BLaER1 (cell line): ENCODE results near the gene SULT1C4.
"Not testable (repeated sequence)": the region's sequence is repeated elsewhere in the genome, so short reads cannot be mapped to it uniquely, and the experiment has no call there.

ENCODE experiments used
- H3K27ac ChIP-seq: shearing (Covaris generic); formaldehyde crosslinking; 2 replicates; pipeline ENCODE4 v1.8.1; 2022
- H3K27me3 ChIP-seq: shearing (Covaris generic); formaldehyde crosslinking; 2 replicates; pipeline ENCODE4 v1.8.1; 2022
- H3K36me3 ChIP-seq: shearing (Covaris generic); formaldehyde crosslinking; 2 replicates; pipeline ENCODE4 v1.8.1; 2022
- H3K4me1 ChIP-seq: shearing (Covaris generic); formaldehyde crosslinking; 2 replicates; pipeline ENCODE4 v1.8.1; 2022
- H3K4me2 ChIP-seq: shearing (Covaris generic); formaldehyde crosslinking; 2 replicates; pipeline ENCODE4 v1.8.1; 2022
- H3K4me3 ChIP-seq: shearing (Covaris generic); formaldehyde crosslinking; 2 replicates; pipeline ENCODE4 v1.8.1; 2022
- H3K9ac ChIP-seq: shearing (Covaris generic); formaldehyde crosslinking; 2 replicates; pipeline ENCODE4 v1.8.1; 2022
- H3K9me3 ChIP-seq: shearing (Covaris generic); formaldehyde crosslinking; 2 replicates; pipeline ENCODE4 v1.8.1; 2022
- H4K20me1 ChIP-seq: shearing (Covaris generic); formaldehyde crosslinking; 2 replicates; pipeline ENCODE4 v1.8.1; 2022
- Cebpa-rat ChIP-seq: shearing (Covaris generic); IDR thresholded peaks from 2 replicates; pipeline ENCODE4 v1.8.1; 2022

Gene SULT1C4

GRCh38 chr2:108355906-108356734 lies 21.6 kb upstream of the SULT1C4 start:
- H3K4me2 ChIP-seq, result no peak overlapping the region
- no peak overlapping the region for H3K27ac ChIP-seq
- H3K36me3 ChIP-seq, result no peaks in the 10 kb centered on the region
- H3K27me3 ChIP-seq, result no peaks in the 10 kb centered on the region
- TF ChIP-seq Cebpa-rat, result no peak
- H4K20me1 ChIP-seq, result no peaks in the 10 kb centered on the region
- no peak overlapping the region for H3K4me3 ChIP-seq
- no peak overlapping the region for H3K9ac ChIP-seq
- peaks cover 5% of the 10 kb centered on the region; the same call in 1 of the 2 replicates for H3K4me1 ChIP-seq
- H3K9me3 ChIP-seq, result no peaks in the 10 kb centered on the region

- H3K27me3 ChIP-seq, H3K9me3 ChIP-seq, H4K20me1 ChIP-seq, H3K36me3 ChIP-seq, H3K4me2 ChIP-seq, H3K4me3 ChIP-seq, H3K9ac ChIP-seq, H3K27ac ChIP-seq, H3K4me1 ChIP-seq: not testable (repeated sequence)
These were observed 18.4 kb upstream of the SULT1C4 start for GRCh38 chr2:108359336-108359735.

- H4K20me1 ChIP-seq, result no peaks in the 10 kb centered on the region
- H3K36me3 ChIP-seq, result no peaks in the 10 kb centered on the region
- H3K9me3 ChIP-seq, result peaks cover 4% of the 10 kb centered on the region; the same call in 1 of the 2 replicates
- no peak overlapping the region for H3K9ac ChIP-seq
- no peaks in the 10 kb centered on the region for H3K27me3 ChIP-seq
- no peak for TF ChIP-seq Cebpa-rat
- no peak overlapping the region for H3K27ac ChIP-seq
- no peaks in the 10 kb centered on the region for H3K4me1 ChIP-seq
- H3K4me3 ChIP-seq, result no peak overlapping the region
- no peak overlapping the region for H3K4me2 ChIP-seq
These were observed 16.8 kb upstream of the SULT1C4 start for GRCh38 chr2:108360776-108361468.

- no peak for TF ChIP-seq Cebpa-rat
- H3K9ac ChIP-seq, result no peak overlapping the region
- H3K4me1 ChIP-seq, result no peaks in the 10 kb centered on the region
- H3K4me3 ChIP-seq, result no peak overlapping the region
- H3K27me3 ChIP-seq, result no peaks in the 10 kb centered on the region
- no peak overlapping the region for H3K4me2 ChIP-seq
- no peaks in the 10 kb centered on the region for H3K36me3 ChIP-seq
- H3K9me3 ChIP-seq, result peaks cover 4% of the 10 kb centered on the region; the same call in 1 of the 2 replicates
- H4K20me1 ChIP-seq, result no peaks in the 10 kb centered on the region
- no peak overlapping the region for H3K27ac ChIP-seq
These were observed 14.5 kb upstream of the SULT1C4 start for GRCh38 chr2:108363024-108363907.

- Histone ChIP-seq H4K20me1 (no peaks in the 10 kb centered on the region), H3K9me3 (peaks cover 4% of the 10 kb centered on the region; the same call in 1 of the 2 replicates), H3K27ac (no peak overlapping the region), H3K9ac (no peak overlapping the region), H3K4me3 (no peak overlapping the region), H3K36me3 (no peaks in the 10 kb centered on the region), H3K4me2 (no peak overlapping the region), H3K4me1 (no peaks in the 10 kb centered on the region), H3K27me3 (no peaks in the 10 kb centered on the region)
- no peak for TF ChIP-seq Cebpa-rat
These were observed 13.9 kb upstream of the SULT1C4 start for GRCh38 chr2:108363908-108364225.

- H3K27ac ChIP-seq, result no peak overlapping the region
- no peaks in the 10 kb centered on the region for H3K4me1 ChIP-seq
- TF ChIP-seq Cebpa-rat, result no peak
- peaks cover 4% of the 10 kb centered on the region; the same call in 1 of the 2 replicates for H3K9me3 ChIP-seq
- H3K4me2 ChIP-seq, result no peak overlapping the region
- no peaks in the 10 kb centered on the region for H3K27me3 ChIP-seq
- no peaks in the 10 kb centered on the region for H4K20me1 ChIP-seq
- no peak overlapping the region for H3K9ac ChIP-seq
- no peak overlapping the region for H3K4me3 ChIP-seq
- no peaks in the 10 kb centered on the region for H3K36me3 ChIP-seq
These were observed 13.0 kb upstream of the SULT1C4 start for GRCh38 chr2:108364676-108365297.

- Histone ChIP-seq H3K4me3 (no peak overlapping the region), H3K27me3 (no peaks in the 10 kb centered on the region), H4K20me1 (no peaks in the 10 kb centered on the region), H3K9me3 (peaks cover 4% of the 10 kb centered on the region; the same call in 1 of the 2 replicates), H3K4me1 (no peaks in the 10 kb centered on the region), H3K9ac (no peak overlapping the region), H3K27ac (no peak overlapping the region), H3K36me3 (no peaks in the 10 kb centered on the region), H3K4me2 (no peak overlapping the region)
- TF ChIP-seq Cebpa-rat, result no peak
These were observed 12.1 kb upstream of the SULT1C4 start for GRCh38 chr2:108365656-108366055.

- Histone ChIP-seq H4K20me1 (no peaks in the 10 kb centered on the region), H3K36me3 (no peaks in the 10 kb centered on the region), H3K27me3 (no peaks in the 10 kb centered on the region), H3K9ac (no peak overlapping the region), H3K9me3 (peaks cover 4% of the 10 kb centered on the region; the same call in 1 of the 2 replicates), H3K27ac (no peak overlapping the region), H3K4me1 (no peaks in the 10 kb centered on the region), H3K4me3 (no peak overlapping the region), H3K4me2 (no peak overlapping the region)
- TF ChIP-seq Cebpa-rat, result no peak
These were observed 10.7 kb upstream of the SULT1C4 start for GRCh38 chr2:108367014-108367413.

GRCh38 chr2:108367561-108368175 lies 10.1 kb upstream of the SULT1C4 start:
- Histone ChIP-seq H3K27ac (no peak overlapping the region), H3K27me3 (no peaks in the 10 kb centered on the region), H3K4me1 (no peaks in the 10 kb centered on the region), H3K9me3 (peaks cover 4% of the 10 kb centered on the region; the same call in 1 of the 2 replicates), H4K20me1 (no peaks in the 10 kb centered on the region), H3K9ac (no peak overlapping the region), H3K36me3 (no peaks in the 10 kb centered on the region), H3K4me3 (no peak overlapping the region), H3K4me2 (no peak overlapping the region)
- no peak for TF ChIP-seq Cebpa-rat
